ENCODE results near the gene SSH2.

SSH2 gene

DNA sequence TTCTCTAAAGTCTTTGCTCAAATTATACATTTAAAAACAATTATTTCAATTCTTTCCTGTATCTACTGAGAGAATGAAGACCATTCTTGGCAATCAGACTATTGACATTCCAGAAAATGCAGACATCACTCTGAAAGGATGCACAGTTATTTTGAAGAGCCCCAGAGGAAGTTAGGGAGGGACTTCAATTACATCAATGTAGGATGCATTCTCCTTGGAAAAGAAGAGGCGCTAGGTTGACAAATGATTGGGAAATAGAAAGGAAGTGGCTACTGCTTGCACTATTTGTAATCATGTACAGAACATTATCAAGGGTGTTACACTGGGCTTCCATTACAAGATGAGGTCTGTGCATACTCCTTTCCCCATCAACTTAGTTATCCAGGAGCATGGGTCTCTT is 74.3 kb downstream of the SSH2 start:
- Histone ChIP-seq H3K79me2 (ENCODE audit: insufficient read depth, low read length) (peaks cover 78% of the 10 kb centered on the region), H3K27ac (ENCODE audit: low read depth, low read length) (no peak overlapping the region), H3K36me3 (ENCODE audit: low read length) (no peaks in the 10 kb centered on the region), H3K9me2 (replicated peaks; ENCODE audit: insufficient read depth, low read length) (no peaks in the 10 kb centered on the region), H3K4me3 (ENCODE audit: insufficient read depth, low read length, poor library complexity, severe bottlenecking) (no peak overlapping the region), H3F3A (ENCODE audit: insufficient read depth) (0 out of 2 replicates have a peak, but pooled peaks cover 3% of the 10 kb centered on the region), H2AFZ (ENCODE audit: low read depth, low read length, severe bottlenecking) (no peak overlapping the region), H3K27me3 (ENCODE audit: low read length) (no peaks in the 10 kb centered on the region), H4K20me1 (ENCODE audit: low read depth, low read length) (no peaks in the 10 kb centered on the region), H3K9ac (ENCODE audit: low read length) (no peak overlapping the region), H3K9me3 (ENCODE audit: insufficient read depth, low read length) (no peaks in the 10 kb centered on the region), H3K4me2 (ENCODE audit: low read depth, low read length, poor library complexity, severe bottlenecking) (peak overlapping the region; percentile 15)
- TF ChIP-seq, protein P1, sequence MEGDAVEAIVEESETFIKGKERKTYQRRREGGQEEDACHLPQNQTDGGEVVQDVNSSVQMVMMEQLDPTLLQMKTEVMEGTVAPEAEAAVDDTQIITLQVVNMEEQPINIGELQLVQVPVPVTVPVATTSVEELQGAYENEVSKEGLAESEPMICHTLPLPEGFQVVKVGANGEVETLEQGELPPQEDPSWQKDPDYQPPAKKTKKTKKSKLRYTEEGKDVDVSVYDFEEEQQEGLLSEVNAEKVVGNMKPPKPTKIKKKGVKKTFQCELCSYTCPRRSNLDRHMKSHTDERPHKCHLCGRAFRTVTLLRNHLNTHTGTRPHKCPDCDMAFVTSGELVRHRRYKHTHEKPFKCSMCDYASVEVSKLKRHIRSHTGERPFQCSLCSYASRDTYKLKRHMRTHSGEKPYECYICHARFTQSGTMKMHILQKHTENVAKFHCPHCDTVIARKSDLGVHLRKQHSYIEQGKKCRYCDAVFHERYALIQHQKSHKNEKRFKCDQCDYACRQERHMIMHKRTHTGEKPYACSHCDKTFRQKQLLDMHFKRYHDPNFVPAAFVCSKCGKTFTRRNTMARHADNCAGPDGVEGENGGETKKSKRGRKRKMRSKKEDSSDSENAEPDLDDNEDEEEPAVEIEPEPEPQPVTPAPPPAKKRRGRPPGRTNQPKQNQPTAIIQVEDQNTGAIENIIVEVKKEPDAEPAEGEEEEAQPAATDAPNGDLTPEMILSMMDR (IDR thresholded peaks at IDR 0.05; ENCODE audit: insufficient read depth, low read length, poor library complexity, severe bottlenecking), result no peak
- no peak for TF ChIP-seq EZH2phosphoT487 (conservative IDR thresholded peaks at IDR 0.05; ENCODE audit: low read length)

DNA sequence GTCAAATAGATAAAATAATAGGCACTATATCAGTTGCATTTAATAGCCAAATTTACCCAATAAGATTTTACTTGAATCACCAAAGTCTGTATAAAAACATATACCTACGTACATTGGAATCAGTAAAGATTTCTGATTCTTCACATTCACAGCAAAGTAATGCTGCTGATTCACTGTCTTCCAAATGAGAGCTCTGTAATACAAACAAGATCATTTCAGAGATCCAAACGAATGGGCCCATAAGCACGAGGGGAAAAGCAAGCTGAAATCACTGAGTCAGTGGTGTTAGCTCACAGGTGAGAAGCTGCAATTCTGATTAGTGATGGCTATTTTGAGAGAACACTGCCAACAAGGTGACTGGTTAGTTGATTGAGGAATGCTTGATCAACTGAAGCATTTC is 81.3 kb downstream of the SSH2 start:
- H4K20me1 ChIP-seq (ENCODE audit: low read depth, low read length), result no peaks in the 10 kb centered on the region
- H3K9me3 ChIP-seq (ENCODE audit: insufficient read depth, low read length), result no peaks in the 10 kb centered on the region
- no peak overlapping the region for H3K4me3 ChIP-seq (ENCODE audit: insufficient read depth, low read length, poor library complexity, severe bottlenecking)
- H2AFZ ChIP-seq (ENCODE audit: low read depth, low read length, severe bottlenecking), result no peak overlapping the region
- no peaks in the 10 kb centered on the region for H3K27me3 ChIP-seq (ENCODE audit: low read length)
- H3K4me2 ChIP-seq (ENCODE audit: low read depth, low read length, poor library complexity, severe bottlenecking), result no peak overlapping the region
- TF ChIP-seq, protein P1 (IDR thresholded peaks at IDR 0.05; ENCODE audit: insufficient read depth, low read length, poor library complexity, severe bottlenecking), result no peak
- TF ChIP-seq EZH2phosphoT487 (conservative IDR thresholded peaks at IDR 0.05; ENCODE audit: low read length), result no peak
- H3K27ac ChIP-seq (ENCODE audit: low read depth, low read length), result no peak overlapping the region
- H3F3A ChIP-seq (ENCODE audit: insufficient read depth), result peaks cover 3% of the 10 kb centered on the region; the same call in 1 of the 2 replicates
- peaks cover 60% of the 10 kb centered on the region for H3K79me2 ChIP-seq (ENCODE audit: insufficient read depth, low read length)
- H3K9ac ChIP-seq (ENCODE audit: low read length), result no peak overlapping the region
- H3K9me2 ChIP-seq (replicated peaks; ENCODE audit: insufficient read depth, low read length), result no peaks in the 10 kb centered on the region
- no peaks in the 10 kb centered on the region for H3K36me3 ChIP-seq (ENCODE audit: low read length)

DNA sequence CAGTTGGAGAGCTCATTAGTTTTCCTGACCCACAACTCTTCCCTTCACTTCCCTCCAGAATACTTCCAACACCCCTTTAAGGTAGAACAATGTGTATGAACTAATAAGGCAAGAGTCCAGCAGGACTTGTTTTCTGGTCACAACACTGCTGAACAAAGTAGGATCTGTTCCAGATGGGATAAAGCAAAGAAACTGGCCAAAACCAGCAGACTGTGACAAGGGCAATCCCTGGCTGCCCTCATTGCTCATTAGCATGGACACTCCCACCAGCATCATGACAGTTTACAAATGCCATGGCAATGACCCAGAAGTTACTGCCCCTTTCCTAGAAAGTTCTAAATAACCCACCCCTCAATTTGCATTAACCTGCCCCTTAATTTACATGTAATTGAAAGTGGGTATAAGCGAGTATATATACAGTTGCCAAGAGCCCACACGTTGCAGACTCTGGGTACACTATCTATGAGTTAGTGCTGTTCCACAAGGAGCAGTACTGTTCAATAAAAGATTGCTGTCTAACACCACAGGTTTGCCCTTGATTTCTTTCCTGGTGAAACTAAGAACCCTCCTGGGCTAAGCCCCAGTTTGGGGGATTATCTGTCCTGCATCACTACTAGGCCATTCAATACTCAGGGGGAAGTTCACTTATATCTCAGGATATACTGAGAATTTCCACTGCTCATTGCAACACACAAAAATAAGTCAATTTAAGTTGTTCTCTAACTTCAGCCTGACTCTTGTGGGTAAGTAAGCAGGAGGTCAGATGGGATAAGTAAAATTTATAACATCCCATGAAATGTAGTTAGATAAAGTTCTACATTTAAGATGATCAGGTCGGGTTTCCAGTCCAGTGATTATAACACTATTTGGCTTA is 82.3 kb downstream of the SSH2 start:
- H2AFZ ChIP-seq (ENCODE audit: low read depth, low read length, severe bottlenecking), result no peak overlapping the region
- peaks cover 51% of the 10 kb centered on the region for H3K79me2 ChIP-seq (ENCODE audit: insufficient read depth, low read length)
- H3K4me3 ChIP-seq (ENCODE audit: insufficient read depth, low read length, poor library complexity, severe bottlenecking), result no peak overlapping the region
- H3F3A ChIP-seq (ENCODE audit: insufficient read depth), result peaks cover 3% of the 10 kb centered on the region; the same call in 1 of the 2 replicates
- no peak overlapping the region for H3K27ac ChIP-seq (ENCODE audit: low read depth, low read length)
- H3K27me3 ChIP-seq (ENCODE audit: low read length), result no peaks in the 10 kb centered on the region
- H4K20me1 ChIP-seq (ENCODE audit: low read depth, low read length), result no peaks in the 10 kb centered on the region
- no peaks in the 10 kb centered on the region for H3K36me3 ChIP-seq (ENCODE audit: low read length)
- no peak overlapping the region for H3K9ac ChIP-seq (ENCODE audit: low read length)
- no peak overlapping the region for H3K4me2 ChIP-seq (ENCODE audit: low read depth, low read length, poor library complexity, severe bottlenecking)
- TF ChIP-seq, protein P1 (IDR thresholded peaks at IDR 0.05; ENCODE audit: insufficient read depth, low read length, poor library complexity, severe bottlenecking), result no peak
- TF ChIP-seq EZH2phosphoT487 (conservative IDR thresholded peaks at IDR 0.05; ENCODE audit: low read length), result no peak
- no peaks in the 10 kb centered on the region for H3K9me2 ChIP-seq (replicated peaks; ENCODE audit: insufficient read depth, low read length)
- H3K9me3 ChIP-seq (ENCODE audit: insufficient read depth, low read length), result no peaks in the 10 kb centered on the region

Data from SU-DHL-6 (cell line).